NCI-H345 (cell line): ENCODE results near the gene GNG2.

Experiments
- DNase-seq: peaks from one replicate; lab custom pipeline; 2025; lab: John Stamatoyannopoulos, UW

The GNG2 gene

GRCh38 chr14:51860164-51860824 is at the start of gene GNG2:
TSS of gene GNG2 (plus strand) at chr14:51860612. CDS start at chr14:51950679, 90,067 bp downstream.
- peak; percentile 81 for DNase-seq

GRCh38 chr14:51811706-51812105 is 48.7 kb upstream of the GNG2 start:
- no peak for DNase-seq

GRCh38 chr14:51816031-51816430 is 44.4 kb upstream of the GNG2 start:
- no peak for DNase-seq

- no peak for DNase-seq
These were observed 43.1 kb upstream of the GNG2 start for GRCh38 chr14:51817326-51817725.

- peak; percentile 61 for DNase-seq
These were observed 41.5 kb upstream of the GNG2 start for GRCh38 chr14:51818748-51819380.

GRCh38 chr14:51821822-51822221 is 38.6 kb upstream of the GNG2 start:
- DNase-seq: no peak

GRCh38 chr14:51822499-51822898 is 37.9 kb upstream of the GNG2 start:
- DNase-seq: no peak

- DNase-seq: no peak
These were observed 36.7 kb upstream of the GNG2 start for GRCh38 chr14:51823706-51824105.

- no peak for DNase-seq
These were observed 36.2 kb upstream of the GNG2 start for GRCh38 chr14:51824191-51824590.

- DNase-seq: no peak
These were observed 34.5 kb upstream of the GNG2 start for GRCh38 chr14:51825926-51826325.

GRCh38 chr14:51828017-51828797 is 32.2 kb upstream of the GNG2 start:
- no peak for DNase-seq

- DNase-seq: no peak
These were observed 26.2 kb upstream of the GNG2 start for GRCh38 chr14:51834240-51834639.

GRCh38 chr14:51836417-51836816 is 24.0 kb upstream of the GNG2 start:
- DNase-seq: no peak

GRCh38 chr14:51844081-51844881 is 16.1 kb upstream of the GNG2 start:
- no peak for DNase-seq

GRCh38 chr14:51845811-51846210 is 14.6 kb upstream of the GNG2 start:
- DNase-seq: no peak

- DNase-seq: peak; percentile 72
These were observed 13.6 kb upstream of the GNG2 start for GRCh38 chr14:51846631-51847488.

GRCh38 chr14:51847489-51847796 is 13.0 kb upstream of the GNG2 start:
- DNase-seq: no peak

GRCh38 chr14:51848120-51848519 is 12.3 kb upstream of the GNG2 start:
- DNase-seq: no peak

GRCh38 chr14:51849097-51849496 is 11.3 kb upstream of the GNG2 start:
- no peak for DNase-seq

GRCh38 chr14:51850651-51851050 is 9.8 kb upstream of the GNG2 start:
- no peak for DNase-seq

- no peak for DNase-seq
These were observed 7.9 kb upstream of the GNG2 start for GRCh38 chr14:51852541-51852940.

GRCh38 chr14:51855234-51855633 is 5.2 kb upstream of the GNG2 start:
- DNase-seq: no peak
